Measurements from ENCODE around the gene MSI1. TPM values are rescaled to one million over a fixed set of nuclear protein-coding genes. Genes with fewer than 3 reads are reported as not detected.

Gene MSI1
- total and polyA plus RNA-seq, 10 of the 15 experiments (the other 5 are each of a cell fraction or from before 2014, with no cell fraction given) = 0.04 TPM; not detected in 9

- Histone ChIP-seq H3K4me2 (ENCODE audit: control insufficient read depth, insufficient read depth) (no peak overlapping the region), H4K20me1 (ENCODE audit: control insufficient read depth, insufficient read depth) (no peaks in the 10 kb centered on the region), H3K4me3 (no peak overlapping the region), H3K79me2 (ENCODE audit: control insufficient read depth, insufficient read depth, low read length) (no peaks in the 10 kb centered on the region), H2AFZ (ENCODE audit: control insufficient read depth, low read depth, low read length) (no peak overlapping the region), H3K27me3 (replicated peaks in 1 of 2; ENCODE audit: control insufficient read depth in 2 of 2, insufficient read depth in 2 of 2, low read length in 1 of 2) (no peaks in the 10 kb centered on the region), H3K4me1 (ENCODE audit: control insufficient read depth, insufficient read depth, low read length) (0 out of 2 replicates have a peak, but pooled peaks cover 3% of the 10 kb centered on the region), H3K27ac (ENCODE audit: control insufficient read depth, insufficient read depth) (no peak overlapping the region), H3K9me3 (replicated peaks; ENCODE audit: control insufficient read depth, insufficient read depth, low read length) (no peaks in the 10 kb centered on the region), H3K36me3 (ENCODE audit: control insufficient read depth in 2 of 2, insufficient read depth in 2 of 2, low read length in 1 of 2) (no peaks in the 10 kb centered on the region), H3K9ac (ENCODE audit: control insufficient read depth, insufficient read depth, low read length) (no peak overlapping the region)
- ChIA-PET POLR2A (no interaction called here), SMC1A (ENCODE audit: uncharacterized antibody, unreplicated experiment) (interaction anchor here (0.5 kb wide), 1 partner anchor 11 kb away, joined by 3 read pairs; no protein-coding TSS in a partner anchor), RAD21 (ENCODE audit: unreplicated experiment) (no interaction called here), CTCF (no interaction called here)
- BruUV-seq (replicated peaks) = no TSS peak
- FAIRE-seq (no peak), DNase-seq (ENCODE audit: low read depth, low spot score) (no peak), ATAC-seq (no peak)
- intact Hi-C loops (cut with micrococcal nuclease; ENCODE audit: unreplicated experiment) = no loop called here
- in situ Hi-C loops (cut with MboI) = no loop called here
- WGBS (ENCODE audit: insufficient coverage, insufficient replicate concordance, low lambda C conversion rate, missing lambda C conversion rate) = 19% methylated on average over 3 of the region's 3 CpGs
- no peak for TF ChIP-seq HDAC6 (IDR thresholded peaks at IDR 0.05; ENCODE audit: unreplicated experiment)
- TF ChIP-seq NKRF (conservative IDR thresholded peaks at IDR 0.05) = no peak
- TF ChIP-seq SP1 (IDR thresholded peaks at IDR 0.05; ENCODE audit: low read depth, low read length) = no peak
- TF ChIP-seq TARDBP (IDR thresholded peaks at IDR 0.05; ENCODE audit: borderline replicate concordance) = no peak
- TF ChIP-seq RB1 (IDR thresholded peaks at IDR 0.05; ENCODE audit: borderline replicate concordance) = no peak
- TF ChIP-seq IKZF2 (IDR thresholded peaks at IDR 0.05) = no peak
- no peak for TF ChIP-seq ZNF384 (IDR thresholded peaks at IDR 0.05; ENCODE audit: borderline replicate concordance, low read depth, low read length)
- no peak for TF ChIP-seq ZBTB33 (IDR thresholded peaks at IDR 0.05)
- TF ChIP-seq SUZ12 (IDR thresholded peaks at IDR 0.05; ENCODE audit: unreplicated experiment) = no peak
- TF ChIP-seq KAT2A (conservative IDR thresholded peaks at IDR 0.05; ENCODE audit: control insufficient read depth, low read depth, low read length) = no peak
- TF ChIP-seq KDM1A (IDR thresholded peaks at IDR 0.05; ENCODE audit: borderline replicate concordance) = no peak
- no peak for TF ChIP-seq PKNOX1 (IDR thresholded peaks at IDR 0.05)
- no peak for TF ChIP-seq MEF2A (IDR thresholded peaks at IDR 0.05; ENCODE audit: insufficient read depth, low read depth, low read length)
- no peak for TF ChIP-seq MEF2B (IDR thresholded peaks at IDR 0.05; ENCODE audit: partially characterized antibody, poor library complexity, severe bottlenecking)
- TF ChIP-seq EGR1 (IDR thresholded peaks at IDR 0.05; ENCODE audit: borderline replicate concordance in 1 of 2, low read depth in 2 of 2, low read length in 2 of 2) = no peak
- TF ChIP-seq SMARCA5 (IDR thresholded peaks at IDR 0.05) = no peak
- no peak for TF ChIP-seq MYC (IDR thresholded peaks at IDR 0.05; ENCODE audit: insufficient read depth, insufficient read length, insufficient replicate concordance, low read length, severe bottlenecking)
Observed at GRCh38 chr12:120403869-120404268, 34.9 kb upstream of the MSI1 start.

All from GM12878 (cell line).